Astrocyte of the hippocampus (primary cell): Measurements from ENCODE around the gene PTPN1.
"Not testable (repeated sequence)": the region's sequence is repeated elsewhere in the genome, so short reads cannot be mapped to it uniquely, and the experiment has no call there.

Source experiments
- DNase-seq: peaks from one replicate; pipeline ENCODE4 v3.0.0; 2011; ENCODE audit warnings: low read depth, low spot score

Gene PTPN1

GRCh38 chr20:50557549-50558134 lies 47.5 kb downstream of the PTPN1 start:
- DNase-seq = no peak

- peak; percentile 50 for DNase-seq
Measured at GRCh38 chr20:50558483-50558925, 48.3 kb downstream of the PTPN1 start.

- no peak for DNase-seq
Measured at GRCh38 chr20:50559149-50559548, 49.0 kb downstream of the PTPN1 start.

GRCh38 chr20:50559856-50560638 lies 49.9 kb downstream of the PTPN1 start:
- peak; percentile 54 for DNase-seq

GRCh38 chr20:50560867-50561266 lies 50.7 kb downstream of the PTPN1 start:
- no peak for DNase-seq

- DNase-seq = peak; percentile 97
Measured at GRCh38 chr20:50561379-50562078, 51.3 kb downstream of the PTPN1 start.

GRCh38 chr20:50562262-50562701 lies 52.1 kb downstream of the PTPN1 start:
- DNase-seq = no peak

- no peak for DNase-seq
Measured at GRCh38 chr20:50563133-50563944, 53.2 kb downstream of the PTPN1 start.

- no peak for DNase-seq
Measured at GRCh38 chr20:50565383-50565782, 55.2 kb downstream of the PTPN1 start.

- DNase-seq = no peak
Measured at GRCh38 chr20:50565871-50566270, 55.7 kb downstream of the PTPN1 start.

- no peak for DNase-seq
Measured at GRCh38 chr20:50567860-50568548, 57.8 kb downstream of the PTPN1 start.

GRCh38 chr20:50568549-50568942 lies 58.4 kb downstream of the PTPN1 start:
- DNase-seq = no peak

- not testable (repeated sequence) for DNase-seq
Measured at GRCh38 chr20:50569487-50569863, 59.3 kb downstream of the PTPN1 start.

GRCh38 chr20:50569864-50570836 lies 60.0 kb downstream of the PTPN1 start:
- DNase-seq = peak; percentile 61

GRCh38 chr20:50571466-50571865 lies 61.3 kb downstream of the PTPN1 start:
- DNase-seq = no peak

- DNase-seq = peak; percentile 89
Measured at GRCh38 chr20:50572938-50573777, 63.0 kb downstream of the PTPN1 start.

GRCh38 chr20:50574108-50574507 lies 63.9 kb downstream of the PTPN1 start:
- no peak for DNase-seq

GRCh38 chr20:50574586-50574985 lies 64.4 kb downstream of the PTPN1 start:
- DNase-seq = no peak
